Measurements from ENCODE around the gene PPP4R3B.

The PPP4R3B gene

GRCh38 chr2:55617175-55618024 is at the start of gene PPP4R3B:
PPP4R3B (minus strand) TSS chr2:55617622; CDS start chr2:55617285, 337 bp downstream.
- in situ Hi-C loops (cut with MboI; ENCODE audit: low sequenced_read_pairs): no loop called here

GRCh38 chr2:55653255-55653654 is 35.8 kb upstream of the PPP4R3B start:
- in situ Hi-C loops (cut with MboI; ENCODE audit: low sequenced_read_pairs): no loop called here

- in situ Hi-C loops (cut with MboI; ENCODE audit: low sequenced_read_pairs): no loop called here
These were observed 31.8 kb upstream of the PPP4R3B start for GRCh38 chr2:55649211-55649610.

- in situ Hi-C loops (cut with MboI; ENCODE audit: low sequenced_read_pairs): no loop called here
These were observed 19.4 kb upstream of the PPP4R3B start for GRCh38 chr2:55636831-55637230.

GRCh38 chr2:55628931-55629330 is 11.5 kb upstream of the PPP4R3B start:
- in situ Hi-C loops (cut with MboI; ENCODE audit: low sequenced_read_pairs): no loop called here

- in situ Hi-C loops (cut with MboI; ENCODE audit: low sequenced_read_pairs): no loop called here
These were observed 10.5 kb upstream of the PPP4R3B start for GRCh38 chr2:55627915-55628314.

GRCh38 chr2:55621802-55622201 is 4.4 kb upstream of the PPP4R3B start:
- in situ Hi-C loops (cut with MboI; ENCODE audit: low sequenced_read_pairs): no loop called here

GRCh38 chr2:55620123-55620779 is 2.8 kb upstream of the PPP4R3B start:
- in situ Hi-C loops (cut with MboI; ENCODE audit: low sequenced_read_pairs): no loop called here

GRCh38 chr2:55618275-55619055 is 1.0 kb upstream of the PPP4R3B start:
- in situ Hi-C loops (cut with MboI; ENCODE audit: low sequenced_read_pairs): no loop called here

GRCh38 chr2:55618025-55618274 is 528 bp upstream of the PPP4R3B start:
- in situ Hi-C loops (cut with MboI; ENCODE audit: low sequenced_read_pairs): no loop called here

GRCh38 chr2:55616551-55617174 is 759 bp downstream of the PPP4R3B start:
- in situ Hi-C loops (cut with MboI; ENCODE audit: low sequenced_read_pairs): no loop called here

- in situ Hi-C loops (cut with MboI; ENCODE audit: low sequenced_read_pairs): no loop called here
These were observed 5.4 kb downstream of the PPP4R3B start for GRCh38 chr2:55611997-55612396.

GRCh38 chr2:55610954-55611743 is 6.3 kb downstream of the PPP4R3B start:
- in situ Hi-C loops (cut with MboI; ENCODE audit: low sequenced_read_pairs): no loop called here

- in situ Hi-C loops (cut with MboI; ENCODE audit: low sequenced_read_pairs): no loop called here
These were observed 7.4 kb downstream of the PPP4R3B start for GRCh38 chr2:55609938-55610578.

- in situ Hi-C loops (cut with MboI; ENCODE audit: low sequenced_read_pairs): no loop called here
These were observed 8.1 kb downstream of the PPP4R3B start for GRCh38 chr2:55609193-55609794.

GRCh38 chr2:55607717-55608116 is 9.7 kb downstream of the PPP4R3B start:
- in situ Hi-C loops (cut with MboI; ENCODE audit: low sequenced_read_pairs): no loop called here

GRCh38 chr2:55604027-55604565 is 13.3 kb downstream of the PPP4R3B start:
- in situ Hi-C loops (cut with MboI; ENCODE audit: low sequenced_read_pairs): no loop called here

GRCh38 chr2:55601849-55602248 is 15.6 kb downstream of the PPP4R3B start:
- in situ Hi-C loops (cut with MboI; ENCODE audit: low sequenced_read_pairs): no loop called here

GRCh38 chr2:55598056-55598795 is 19.2 kb downstream of the PPP4R3B start:
- in situ Hi-C loops (cut with MboI; ENCODE audit: low sequenced_read_pairs): no loop called here
